ENCODE measurements around the gene GALNTL6. TPM values are rescaled to one million over a fixed set of nuclear protein-coding genes. Genes with fewer than 3 reads are reported as not detected.

Gene GALNTL6
- total RNA-seq, 4 donors from 2014 or later, result 0.82 to 0.95 TPM; not detected in 2

DNA sequence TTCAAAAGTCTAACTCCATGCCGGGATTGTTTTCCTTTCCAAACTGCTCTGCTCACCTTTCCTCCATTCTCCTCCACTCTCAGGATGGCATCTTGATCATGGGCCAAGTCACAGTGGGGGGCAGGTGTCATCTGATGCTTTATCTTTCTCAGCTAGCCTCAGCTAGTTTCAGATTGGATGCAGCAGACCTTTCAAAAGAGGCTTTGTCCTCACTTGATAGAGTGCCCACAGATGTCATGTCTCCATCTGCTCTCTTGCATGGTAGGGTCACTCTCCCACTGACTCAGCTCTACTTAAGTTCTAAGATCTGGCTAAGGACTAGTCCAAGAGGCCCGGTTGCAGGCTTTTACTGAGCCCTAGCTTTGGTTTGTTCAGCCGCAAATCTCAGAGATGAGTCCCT lies 1013.7 kb downstream of the GALNTL6 start:
- H3K27me3 ChIP-seq, result no peaks in the 10 kb centered on the region
- intact Hi-C loops (cut with DNase I; ENCODE audit: low total_unique reads) (no loop called here), in situ Hi-C loops (cut with MboI; ENCODE audit: low pct_ligation_motif_present in 1 of 4, low pct_unique_long_range_greater_than_20kb in 1 of 4, low sequenced_read_pairs in 3 of 4) (no loop called here)
- WGBS, 2 donors (ENCODE audit: low coverage in 1 of 2), result 80 to 85% methylated on average over 3 of the region's 3 CpGs
- H3K9me3 ChIP-seq, result no peaks in the 10 kb centered on the region
- H3K36me3 ChIP-seq, result no peaks in the 10 kb centered on the region
- no peak for DNase-seq
- H3K4me3 ChIP-seq, result no peak overlapping the region
- TF ChIP-seq POLR2A (IDR thresholded peaks at IDR 0.05) (no peak), EP300 (IDR thresholded peaks at IDR 0.05; ENCODE audit: low read depth) (no peak), POLR2AphosphoS5 (IDR thresholded peaks at IDR 0.05) (no peak)
- TF ChIP-seq, protein P1, sequence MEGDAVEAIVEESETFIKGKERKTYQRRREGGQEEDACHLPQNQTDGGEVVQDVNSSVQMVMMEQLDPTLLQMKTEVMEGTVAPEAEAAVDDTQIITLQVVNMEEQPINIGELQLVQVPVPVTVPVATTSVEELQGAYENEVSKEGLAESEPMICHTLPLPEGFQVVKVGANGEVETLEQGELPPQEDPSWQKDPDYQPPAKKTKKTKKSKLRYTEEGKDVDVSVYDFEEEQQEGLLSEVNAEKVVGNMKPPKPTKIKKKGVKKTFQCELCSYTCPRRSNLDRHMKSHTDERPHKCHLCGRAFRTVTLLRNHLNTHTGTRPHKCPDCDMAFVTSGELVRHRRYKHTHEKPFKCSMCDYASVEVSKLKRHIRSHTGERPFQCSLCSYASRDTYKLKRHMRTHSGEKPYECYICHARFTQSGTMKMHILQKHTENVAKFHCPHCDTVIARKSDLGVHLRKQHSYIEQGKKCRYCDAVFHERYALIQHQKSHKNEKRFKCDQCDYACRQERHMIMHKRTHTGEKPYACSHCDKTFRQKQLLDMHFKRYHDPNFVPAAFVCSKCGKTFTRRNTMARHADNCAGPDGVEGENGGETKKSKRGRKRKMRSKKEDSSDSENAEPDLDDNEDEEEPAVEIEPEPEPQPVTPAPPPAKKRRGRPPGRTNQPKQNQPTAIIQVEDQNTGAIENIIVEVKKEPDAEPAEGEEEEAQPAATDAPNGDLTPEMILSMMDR (IDR thresholded peaks at IDR 0.05), result no peak
- H3K4me1 ChIP-seq, result peaks cover 0 to 3% (median 0%) of the 10 kb centered on the region in 4 donors
- H3K27ac ChIP-seq, result no peak overlapping the region

DNA sequence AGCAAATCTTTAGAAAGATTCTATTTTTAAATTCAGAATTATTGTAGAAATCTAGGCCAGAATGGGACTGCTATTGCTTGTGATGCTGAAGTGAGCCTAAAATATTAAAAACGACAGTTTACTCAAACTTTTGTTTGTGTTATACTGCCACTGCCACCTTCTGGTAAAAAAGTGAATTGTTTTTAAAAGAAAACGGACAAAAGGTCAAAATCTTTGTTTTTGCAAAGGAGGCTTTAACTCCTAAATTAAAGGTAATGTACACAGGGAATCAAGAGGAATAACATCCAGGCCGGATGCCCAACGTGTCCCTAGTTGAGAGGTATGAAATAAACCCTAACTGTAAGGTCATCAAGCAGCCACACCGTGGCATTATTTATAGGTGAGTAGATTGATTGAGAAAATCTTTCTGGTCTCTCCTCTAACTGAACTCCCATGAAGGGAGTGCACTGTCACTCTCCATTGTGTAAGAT lies 1017.1 kb downstream of the GALNTL6 start:
- TF ChIP-seq, protein P1 (IDR thresholded peaks at IDR 0.05), result peak; percentile 53 to 68 (median 58)
- no peak for TF ChIP-seq EP300 (IDR thresholded peaks at IDR 0.05; ENCODE audit: low read depth)
- TF ChIP-seq POLR2A (IDR thresholded peaks at IDR 0.05), result no peak

DNA sequence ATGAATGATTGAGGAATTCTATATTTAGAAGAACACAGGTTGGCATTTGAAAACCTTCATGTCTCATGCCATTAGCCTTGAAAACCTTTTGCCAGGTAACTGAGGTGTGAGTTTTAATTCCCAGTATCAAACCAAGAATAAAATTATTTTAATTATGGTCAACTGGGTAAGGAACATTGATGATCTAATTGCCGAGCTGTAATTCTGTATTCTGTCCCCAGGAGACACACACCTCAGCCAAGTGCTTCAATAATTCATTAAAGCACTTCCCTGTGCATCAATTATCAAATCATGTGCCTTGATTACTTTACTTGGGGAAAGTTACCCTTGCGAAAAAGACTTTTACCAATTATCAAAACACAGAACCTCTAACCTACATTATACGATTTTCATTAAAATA lies 1023.5 kb downstream of the GALNTL6 start:
- no peaks in the 10 kb centered on the region for H3K9me3 ChIP-seq
- 80 to 89% methylated on average over 3 of the region's 3 CpGs for WGBS, 2 donors (ENCODE audit: low coverage in 1 of 2)
- intact Hi-C loops (cut with DNase I; ENCODE audit: low total_unique reads), result no loop called here
- H3K4me1 ChIP-seq, result peaks cover 0 to 7% (median 0%) of the 10 kb centered on the region in 4 donors
- H3K36me3 ChIP-seq, result no peaks in the 10 kb centered on the region
- no peak overlapping the region for H3K4me3 ChIP-seq
- H3K27me3 ChIP-seq, result no peaks in the 10 kb centered on the region
- no peak overlapping the region for H3K27ac ChIP-seq
- DNase-seq, result no peak
- in situ Hi-C loops (cut with MboI; ENCODE audit: low pct_ligation_motif_present in 1 of 4, low pct_unique_long_range_greater_than_20kb in 1 of 4, low sequenced_read_pairs in 3 of 4), result no loop called here
- TF ChIP-seq POLR2A (IDR thresholded peaks at IDR 0.05) (no peak), EP300 (IDR thresholded peaks at IDR 0.05; ENCODE audit: low read depth) (no peak), POLR2AphosphoS5 (IDR thresholded peaks at IDR 0.05) (no peak)
- TF ChIP-seq, protein P1 (IDR thresholded peaks at IDR 0.05), result no peak

More for the DNA sequence above, 1017.1 kb downstream of the GALNTL6 start:
- peaks cover 0 to 3% (median 0%) of the 10 kb centered on the region in 4 donors for H3K4me1 ChIP-seq
- DNase-seq, result no peak
- H3K4me3 ChIP-seq, result no peak overlapping the region
- no peaks in the 10 kb centered on the region for H3K36me3 ChIP-seq
- WGBS, 2 donors (ENCODE audit: low coverage in 1 of 2), result 7% methylated on average over 5 of the region's 5 CpGs
- H3K27ac ChIP-seq, result no peak overlapping the region
- intact Hi-C loops (cut with DNase I; ENCODE audit: low total_unique reads), result no loop called here
- no peaks in the 10 kb centered on the region for H3K27me3 ChIP-seq
- in situ Hi-C loops (cut with MboI; ENCODE audit: low pct_ligation_motif_present in 1 of 4, low pct_unique_long_range_greater_than_20kb in 1 of 4, low sequenced_read_pairs in 3 of 4), result no loop called here
- H3K9me3 ChIP-seq, result no peaks in the 10 kb centered on the region

DNA sequence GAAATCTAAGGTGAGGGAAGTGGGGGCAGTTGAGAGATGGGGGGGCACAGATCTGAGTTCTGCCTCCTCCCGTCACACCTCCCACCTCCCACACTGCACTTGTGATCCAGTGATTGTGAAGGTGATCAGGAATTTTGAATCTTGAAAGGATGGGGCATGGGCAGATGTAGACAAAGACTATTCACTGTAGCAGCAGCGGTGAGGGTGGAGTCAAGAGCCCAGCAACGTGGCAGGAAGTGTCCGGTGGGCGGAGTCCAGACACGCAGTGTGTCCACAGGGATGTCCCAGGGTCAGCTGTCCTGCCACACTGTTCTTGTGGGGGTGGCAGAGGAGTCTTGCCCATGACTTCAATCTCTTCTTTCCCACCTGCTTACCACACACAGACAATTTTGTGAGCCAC lies 1024.9 kb downstream of the GALNTL6 start:
- intact Hi-C loops (cut with DNase I; ENCODE audit: low total_unique reads), result no loop called here
- peaks cover 0 to 7% (median 0%) of the 10 kb centered on the region in 4 donors for H3K4me1 ChIP-seq
- DNase-seq, result no peak
- H3K27me3 ChIP-seq, result no peaks in the 10 kb centered on the region
- 73% methylated on average over 6 of the region's 6 CpGs; no CpG with 5 or more reads in 1 of the 2 donors for WGBS, 2 donors (ENCODE audit: low coverage in 1 of 2)
- no peak overlapping the region for H3K4me3 ChIP-seq
- H3K27ac ChIP-seq, result no peak overlapping the region
- H3K9me3 ChIP-seq, result no peaks in the 10 kb centered on the region
- in situ Hi-C loops (cut with MboI; ENCODE audit: low pct_ligation_motif_present in 1 of 4, low pct_unique_long_range_greater_than_20kb in 1 of 4, low sequenced_read_pairs in 3 of 4), result no loop called here
- H3K36me3 ChIP-seq, result no peaks in the 10 kb centered on the region
- TF ChIP-seq POLR2A (IDR thresholded peaks at IDR 0.05), result no peak
- TF ChIP-seq, protein P1 (IDR thresholded peaks at IDR 0.05), result no peak
- no peak for TF ChIP-seq POLR2AphosphoS5 (IDR thresholded peaks at IDR 0.05)
- no peak for TF ChIP-seq EP300 (IDR thresholded peaks at IDR 0.05; ENCODE audit: low read depth)
